SU-DHL-6 (cell line): Measurements from ENCODE around the gene ERN1.

Source experiments
- H2AFZ ChIP-seq: fragments of 200-600 bp; sonication (generic); 2 replicates; pipeline ENCODE4 v1.6.1; 2014; ENCODE audit warnings: low read depth, mild to moderate bottlenecking, moderate library complexity, mixed read lengths, antibody characterized with exemption, low read length; ENCODE audit not compliant: severe bottlenecking
- H3F3A ChIP-seq: fragments of 200-600 bp; shearing (Covaris generic); 2 replicates; pipeline ENCODE4 v1.6.0; 2016; ENCODE audit warnings: antibody characterized with exemption, mild to moderate bottlenecking; ENCODE audit not compliant: insufficient read depth
- H3K27ac ChIP-seq: fragments of 200-600 bp; sonication (generic); 2 replicates; pipeline ENCODE4 v1.5.1; 2016; ENCODE audit warnings: low read depth, mild to moderate bottlenecking, low read length, moderate library complexity, mixed read lengths
- H3K27me3 ChIP-seq: fragments of 200-600 bp; sonication (generic), shearing (Covaris generic); 2 replicates; pipeline ENCODE4 v1.6.0; 2014; ENCODE audit warnings: mild to moderate bottlenecking, low read length
- H3K36me3 ChIP-seq: fragments of 200-600 bp; sonication (generic); 2 replicates; pipeline ENCODE4 v1.6.1; 2014; ENCODE audit warnings: mild to moderate bottlenecking, low read length, mixed read lengths
- H3K4me2 ChIP-seq: fragments of 300-600, 200-600 bp; shearing (Covaris generic), sonication (generic); 2 replicates; pipeline ENCODE4 v1.6.0; 2014; ENCODE audit warnings: low read length, low read depth, mild to moderate bottlenecking; ENCODE audit not compliant: poor library complexity, severe bottlenecking
- H3K4me3 ChIP-seq: fragments of 200-600 bp; sonication (generic); 2 replicates; pipeline ENCODE4 v1.5.1; 2014; ENCODE audit warnings: antibody characterized with exemption, low read length, mild to moderate bottlenecking, mixed read lengths; ENCODE audit not compliant: insufficient read depth, poor library complexity, severe bottlenecking
- H3K79me2 ChIP-seq: fragments of 200-600 bp; sonication (generic); 2 replicates; pipeline ENCODE4 v1.6.1; 2014; ENCODE audit warnings: mild to moderate bottlenecking, low read length, moderate library complexity; ENCODE audit not compliant: insufficient read depth
- H3K9ac ChIP-seq: fragments of 200-600 bp; sonication (generic); 2 replicates; pipeline ENCODE4 v1.7.0; 2014; ENCODE audit warnings: mild to moderate bottlenecking, low read length
- H3K9me2 ChIP-seq: fragments of 200-600 bp; sonication (generic); replicated peaks from 2 replicates; pipeline ENCODE4 v1.6.1; 2014; ENCODE audit warnings: low read length; ENCODE audit not compliant: insufficient read depth
- H3K9me3 ChIP-seq: fragments of 200-600 bp; sonication (generic); 2 replicates; pipeline ENCODE4 v1.6.1; 2014; ENCODE audit warnings: low read length, mixed read lengths; ENCODE audit not compliant: insufficient read depth
- H4K20me1 ChIP-seq: fragments of 200-600 bp; sonication (generic); 2 replicates; pipeline ENCODE4 v1.6.1; 2014; ENCODE audit warnings: low read depth, mild to moderate bottlenecking, antibody characterized with exemption, low read length, moderate library complexity, mixed read lengths
- CTCF ChIP-seq: fragments of 200-600 bp; sonication (generic); IDR thresholded peaks from one replicate; pipeline ENCODE4 v1.5.1; 2017; ENCODE audit warnings: antibody characterized with exemption, mild to moderate bottlenecking, low read length, moderate library complexity; ENCODE audit not compliant: insufficient read depth, poor library complexity, severe bottlenecking
- EZH2phosphoT487 ChIP-seq: fragments of 200-600 bp; sonication (generic), shearing (Covaris generic); conservative IDR thresholded peaks from 2 replicates; pipeline ENCODE4 v1.6.1; 2018; ENCODE audit warnings: mild to moderate bottlenecking, antibody characterized with exemption, low read length, moderate library complexity, mixed read lengths

Gene ERN1

GRCh38 chr17:64155129-64155528 lies 25.2 kb upstream of the ERN1 start:
- no peak overlapping the region for H3K4me2 ChIP-seq
- H3K36me3 ChIP-seq, result no peaks in the 10 kb centered on the region
- H3K9ac ChIP-seq, result no peak overlapping the region
- H4K20me1 ChIP-seq, result no peaks in the 10 kb centered on the region
- no peaks in the 10 kb centered on the region for H3K9me3 ChIP-seq
- TF ChIP-seq CTCF, result no peak
- TF ChIP-seq EZH2phosphoT487, result no peak
- H3F3A ChIP-seq, result 0 out of 2 replicates have a peak, but pooled peaks cover 4% of the 10 kb centered on the region
- H3K79me2 ChIP-seq, result no peaks in the 10 kb centered on the region
- no peak overlapping the region for H3K27ac ChIP-seq
- no peaks in the 10 kb centered on the region for H3K9me2 ChIP-seq
- no peaks in the 10 kb centered on the region for H3K27me3 ChIP-seq
- H3K4me3 ChIP-seq, result no peak overlapping the region
- no peak overlapping the region for H2AFZ ChIP-seq

DNA sequence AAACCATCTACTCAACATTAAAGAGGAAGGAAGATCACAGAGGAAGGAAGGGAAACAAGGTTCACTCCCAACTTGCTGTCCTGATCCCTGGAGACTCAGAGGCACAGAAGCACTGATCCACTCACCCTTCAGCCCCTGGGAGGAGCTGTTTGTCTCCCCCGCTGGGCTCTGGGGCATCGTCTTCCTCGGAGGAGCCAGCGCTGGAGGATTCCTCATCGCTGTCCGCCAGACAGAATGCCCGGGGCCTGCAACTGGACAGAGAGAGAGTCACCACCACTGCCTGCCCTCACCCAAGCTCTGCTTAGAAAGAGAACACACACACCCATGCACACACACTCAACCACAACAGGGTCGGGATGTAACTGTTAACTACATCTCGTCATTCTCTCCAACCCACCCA lies 24.8 kb upstream of the ERN1 start:
- Histone ChIP-seq H2AFZ (no peak overlapping the region), H4K20me1 (no peaks in the 10 kb centered on the region), H3K36me3 (no peaks in the 10 kb centered on the region), H3K9me3 (no peaks in the 10 kb centered on the region), H3K79me2 (no peaks in the 10 kb centered on the region), H3K27ac (no peak overlapping the region), H3K4me2 (no peak overlapping the region), H3K9me2 (no peaks in the 10 kb centered on the region), H3K9ac (no peak overlapping the region), H3K27me3 (no peaks in the 10 kb centered on the region), H3F3A (peaks cover 8% of the 10 kb centered on the region; the same call in 1 of the 2 replicates), H3K4me3 (no peak overlapping the region)
- TF ChIP-seq EZH2phosphoT487, result no peak
- TF ChIP-seq CTCF, result no peak

DNA sequence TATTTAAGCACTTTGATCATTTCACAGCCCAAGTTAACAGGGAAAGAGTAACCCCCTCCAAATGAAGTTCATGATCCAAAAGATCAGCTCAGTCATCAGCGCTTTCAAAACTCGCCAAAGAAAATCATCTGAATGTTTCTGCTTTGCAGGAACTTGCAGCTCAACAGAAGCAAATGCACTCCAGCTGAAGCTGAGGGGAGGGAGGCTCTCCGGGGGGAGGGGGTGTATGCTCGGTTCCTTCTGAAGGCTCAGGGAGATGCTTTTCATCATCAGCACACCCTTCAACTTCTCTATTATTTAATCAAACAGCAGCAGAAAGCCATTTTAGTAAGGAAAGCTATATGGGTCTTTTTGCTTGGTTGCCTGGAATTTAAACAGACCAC lies 24.4 kb upstream of the ERN1 start:
- Histone ChIP-seq H3K9me3 (no peaks in the 10 kb centered on the region), H3K4me3 (no peak overlapping the region), H3F3A (peaks cover 8% of the 10 kb centered on the region; the same call in 1 of the 2 replicates), H3K36me3 (no peaks in the 10 kb centered on the region), H3K27ac (no peak overlapping the region), H3K9ac (no peak overlapping the region), H3K27me3 (no peaks in the 10 kb centered on the region), H3K79me2 (no peaks in the 10 kb centered on the region), H3K9me2 (no peaks in the 10 kb centered on the region), H2AFZ (no peak overlapping the region), H3K4me2 (no peak overlapping the region), H4K20me1 (no peaks in the 10 kb centered on the region)
- TF ChIP-seq CTCF (no peak), EZH2phosphoT487 (no peak)
